Stimulated activated CD4-positive, alpha-beta T cell treated with anti-CD3 and anti-CD28 coated beads, Interleukin-12 subunit alpha, Interleukin-12 subunit beta, amount 100 ng/mL, for 48 hours (primary cell): Measurements from ENCODE around the gene DOCK2.
"Not testable (repeated sequence)": the region's sequence is repeated elsewhere in the genome, so short reads cannot be mapped to it uniquely, and the experiment has no call there.

ENCODE experiments used
- DNase-seq, 3 donors: peaks; one replicate each; pipeline ENCODE4 v3.0.0-alpha.2; 2020; ENCODE audit warnings: low read depth in 2 of 3, low spot score in 1 of 3

Gene DOCK2

DNA sequence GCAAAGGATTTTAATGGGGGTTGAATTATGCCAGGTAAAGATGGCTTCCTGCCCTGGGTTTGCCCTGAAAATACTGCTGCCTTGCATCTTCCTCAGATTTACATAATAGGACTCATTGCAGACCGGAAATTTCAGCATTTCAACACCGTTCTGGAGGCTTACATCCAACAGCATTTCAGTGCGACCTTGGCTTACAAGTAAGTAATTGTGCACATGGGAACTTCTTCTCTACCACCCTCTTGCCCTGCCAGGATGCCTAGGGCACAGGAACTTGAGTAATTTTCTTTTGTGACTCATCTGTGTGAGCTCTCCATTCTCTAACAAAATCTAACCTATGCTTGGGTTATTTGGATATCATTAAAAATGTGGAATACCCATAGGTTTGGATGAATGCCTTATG lies 80.2 kb downstream of the DOCK2 start:
- no peak for DNase-seq

DNA sequence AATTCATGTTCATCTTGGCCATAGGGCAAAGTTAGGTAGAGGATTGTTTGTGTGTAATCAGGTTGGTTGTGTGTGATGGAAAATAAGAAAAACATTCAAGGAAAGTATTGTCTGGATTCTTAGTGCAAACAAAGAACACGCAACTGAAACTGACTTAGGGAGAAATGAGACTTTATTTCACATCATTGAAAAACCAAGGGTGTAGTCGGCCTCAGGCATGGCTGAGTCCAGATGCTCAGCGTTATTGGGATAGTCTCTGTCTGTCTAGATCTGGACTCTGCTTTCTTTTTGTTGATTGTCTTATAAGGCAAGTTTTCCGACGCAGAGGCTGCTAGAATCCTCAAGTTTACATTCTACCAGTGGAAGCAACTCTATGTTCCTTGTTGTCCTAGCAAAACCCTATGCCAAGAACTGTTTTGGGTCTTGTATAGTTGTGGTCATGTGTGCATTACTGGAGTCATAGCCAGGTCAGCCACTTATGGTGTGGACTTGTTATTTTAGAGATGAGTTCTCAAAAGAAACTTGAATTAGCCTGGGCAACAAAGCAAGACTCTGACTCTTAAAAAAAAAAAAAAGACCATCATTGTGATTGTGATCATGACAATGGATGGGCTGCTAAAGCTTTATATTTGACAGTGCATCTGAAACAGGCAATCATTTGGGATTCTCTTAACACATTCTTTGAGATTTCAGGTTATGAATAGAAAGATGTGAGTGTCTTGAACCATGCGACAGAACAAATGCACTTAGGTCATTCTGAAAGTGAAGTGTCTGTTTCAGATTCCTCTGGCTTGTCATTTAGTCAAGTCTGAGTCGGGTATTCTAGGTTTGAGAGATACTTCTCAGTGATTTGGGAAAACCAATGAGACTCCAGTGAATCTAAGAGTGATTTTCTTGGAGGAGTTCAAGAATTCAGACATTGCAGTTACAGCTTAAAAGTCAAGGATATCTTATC lies 82.6 kb downstream of the DOCK2 start:
- no peak for DNase-seq

DNA sequence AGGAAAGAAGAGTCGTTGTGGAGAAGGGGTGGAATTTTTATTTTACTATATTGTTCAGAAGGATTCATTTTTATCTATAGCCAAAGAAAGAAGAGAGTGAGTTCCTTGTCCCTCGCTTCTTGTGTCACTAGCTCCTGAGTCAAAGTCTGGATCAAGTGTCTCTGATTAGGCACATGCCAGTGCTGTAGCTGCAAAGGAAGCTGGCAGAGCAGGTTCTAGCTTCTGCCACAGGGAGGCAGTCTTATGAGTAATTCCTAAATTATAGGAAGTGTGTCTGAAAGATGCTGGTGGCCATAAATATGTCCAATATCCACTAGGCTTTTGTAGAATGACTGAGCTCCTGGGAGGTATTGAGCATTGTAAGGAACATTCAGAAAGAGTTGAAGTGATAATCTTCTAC lies 84.7 kb downstream of the DOCK2 start:
- DNase-seq: no peak

DNA sequence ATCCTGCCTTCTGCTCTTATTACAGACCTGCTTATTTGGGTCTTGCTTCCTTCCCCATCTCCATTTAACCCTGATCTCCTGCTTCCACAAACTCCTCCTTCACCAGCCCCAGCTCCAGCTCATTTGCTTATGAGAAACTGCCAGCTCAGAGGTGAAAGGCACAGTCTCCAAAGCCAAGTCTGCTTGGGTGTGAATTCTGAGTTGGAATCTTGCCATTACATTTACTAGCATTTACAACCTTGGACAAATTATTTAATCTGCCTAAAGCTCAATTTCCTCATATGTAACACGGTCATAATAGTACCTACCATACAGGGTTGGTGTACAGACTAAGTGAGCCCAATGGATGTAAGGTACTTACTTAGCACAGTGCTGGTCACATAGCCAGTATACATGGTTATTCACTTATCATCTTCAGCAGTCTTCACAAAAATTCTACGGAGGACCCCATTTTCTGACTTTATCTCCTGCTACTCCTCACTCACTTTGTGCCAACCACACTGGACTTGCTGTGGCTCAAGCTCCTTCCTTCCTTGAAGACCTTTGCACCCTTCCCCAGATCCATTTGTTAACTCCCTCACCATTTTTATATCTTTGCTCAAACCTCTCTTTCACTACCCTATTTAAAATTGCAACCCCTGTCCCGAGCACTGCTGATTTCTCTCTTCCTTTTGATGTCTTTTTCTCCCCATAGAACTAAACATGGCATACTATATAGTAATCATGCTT lies 86.2 kb downstream of the DOCK2 start:
- no peak for DNase-seq

DNA sequence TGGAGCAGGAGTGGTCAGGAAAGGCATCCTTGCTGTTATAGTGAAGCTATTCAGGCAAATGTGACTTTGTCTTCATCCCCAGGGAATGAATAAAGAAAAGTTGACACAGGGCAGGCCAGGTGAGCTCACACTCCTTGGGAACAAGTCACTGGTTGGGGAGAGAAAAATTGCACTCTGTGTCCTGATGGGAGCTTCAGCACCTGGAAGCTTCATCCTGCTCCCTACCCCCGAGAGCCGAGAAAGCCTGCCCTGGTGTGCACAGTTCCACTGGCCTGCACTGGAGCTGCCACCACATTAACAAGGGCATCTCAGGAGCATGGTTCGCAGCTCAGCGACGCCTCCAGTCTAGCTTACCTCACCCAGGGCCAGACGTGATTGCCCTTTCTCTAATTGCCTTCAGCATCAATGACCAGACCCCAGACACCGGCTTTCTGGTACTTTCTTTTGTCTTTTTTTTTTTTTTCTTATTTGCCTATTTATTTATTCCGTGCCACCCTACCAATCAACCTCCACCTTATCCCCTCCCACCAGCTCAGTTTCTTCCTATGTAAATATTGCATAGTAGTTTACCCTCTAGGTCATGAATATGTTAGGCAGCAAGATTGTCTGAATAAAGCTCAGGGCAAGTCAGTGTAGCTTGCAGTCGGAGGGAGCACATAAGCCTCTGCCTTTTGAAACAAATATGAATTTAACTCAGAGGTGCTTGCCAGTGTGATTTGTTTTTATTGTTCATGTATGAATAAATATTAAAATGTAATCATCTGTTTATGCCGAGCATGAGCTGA lies 87.4 kb downstream of the DOCK2 start:
- no peak for DNase-seq

DNA sequence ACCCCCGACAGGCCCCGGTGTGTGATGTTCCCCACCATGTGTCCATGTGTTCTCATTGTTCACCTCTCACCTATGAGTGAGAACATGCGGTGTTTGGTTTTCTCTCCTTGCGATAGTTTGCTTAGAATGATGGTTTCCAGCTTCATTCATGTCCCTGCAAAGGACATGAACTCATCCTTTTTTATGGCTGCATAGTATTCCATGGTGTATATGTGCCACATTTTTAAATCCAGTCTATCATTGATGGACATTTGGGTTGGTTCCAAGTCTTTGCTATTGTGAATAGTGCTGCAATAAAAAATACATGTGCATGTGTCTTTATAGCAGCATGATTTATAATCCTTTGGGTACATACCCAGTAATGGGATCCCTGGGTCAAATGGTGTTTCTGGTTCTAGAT lies 88.6 kb downstream of the DOCK2 start:
- not testable (repeated sequence) for DNase-seq

DNA sequence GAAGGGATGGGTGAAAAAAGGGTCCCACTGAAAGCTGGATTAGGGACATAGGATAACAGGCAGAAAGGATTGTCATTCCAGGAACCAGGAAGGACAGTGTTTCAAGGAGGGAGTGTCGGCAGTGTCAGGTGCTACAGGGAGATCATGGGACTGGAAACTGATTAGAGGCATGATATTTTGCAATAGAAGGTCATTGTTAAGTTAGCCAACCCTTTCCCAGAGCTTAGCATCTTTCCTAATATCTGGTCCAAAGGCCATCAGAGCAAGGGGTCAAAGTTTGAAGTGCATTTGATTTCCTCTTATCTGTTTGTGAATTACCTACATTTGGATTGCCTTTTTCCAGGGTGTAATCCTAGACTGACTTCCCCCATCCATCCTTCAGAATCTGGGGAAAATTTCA lies 91.3 kb downstream of the DOCK2 start:
- DNase-seq: no peak

DNA sequence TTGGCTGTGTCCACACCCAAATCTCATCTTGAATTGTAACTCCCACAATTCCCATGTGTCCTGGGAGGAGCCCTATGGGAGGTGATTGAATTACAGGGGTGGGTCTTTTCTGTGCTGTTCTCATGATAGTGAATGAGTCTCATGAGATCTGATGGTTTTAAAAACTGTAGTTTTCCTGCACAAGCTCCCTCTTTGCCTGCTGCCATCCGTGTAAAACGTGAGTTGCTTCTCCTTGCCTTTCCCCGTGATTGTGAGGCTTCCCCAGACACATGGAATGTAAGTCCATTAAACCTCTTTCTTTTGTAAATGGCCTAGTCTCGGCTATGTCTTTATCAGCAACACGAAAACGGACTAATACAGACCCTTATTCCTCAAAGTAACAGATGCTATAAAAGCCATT lies 94.1 kb downstream of the DOCK2 start:
- DNase-seq: no peak

DNA sequence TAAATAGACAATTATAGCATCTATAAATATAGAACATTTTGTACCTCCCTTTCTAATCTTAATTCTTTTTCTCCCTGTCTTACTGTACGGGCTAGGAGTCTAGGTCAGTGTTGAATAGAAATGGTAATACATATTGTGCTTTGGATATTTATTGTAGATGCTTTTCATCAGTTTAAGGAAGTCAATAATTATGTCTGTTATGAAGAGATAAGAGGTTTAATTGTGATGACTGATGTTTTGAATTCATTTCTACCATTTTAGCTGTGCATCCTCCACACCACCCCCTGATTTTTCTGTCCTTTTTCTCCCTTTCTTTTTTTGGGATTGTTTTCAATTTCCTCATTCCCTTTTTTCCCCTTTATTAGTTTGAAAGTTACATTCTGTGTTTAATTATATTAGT lies 95.8 kb downstream of the DOCK2 start:
- DNase-seq: no peak

DNA sequence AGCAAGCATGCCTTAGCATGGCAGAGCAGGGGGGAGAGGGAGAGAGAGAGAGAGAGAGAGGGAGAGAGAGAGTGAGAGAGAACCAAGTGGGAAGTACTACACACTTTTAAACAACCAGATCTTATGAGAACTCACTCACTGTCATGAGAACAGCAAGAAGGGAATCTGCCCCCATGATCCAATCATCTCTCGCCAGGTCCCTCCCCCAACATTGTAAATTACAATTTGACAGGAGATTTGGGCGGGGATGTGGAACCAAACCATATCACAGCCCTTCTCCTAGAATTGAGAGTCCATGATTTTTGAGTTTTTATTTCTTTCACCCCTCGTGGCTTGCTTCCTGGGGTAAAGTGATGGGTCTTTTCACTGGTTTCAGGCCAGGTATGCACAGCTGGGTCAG lies 98.8 kb downstream of the DOCK2 start:
- no peak for DNase-seq

DNA sequence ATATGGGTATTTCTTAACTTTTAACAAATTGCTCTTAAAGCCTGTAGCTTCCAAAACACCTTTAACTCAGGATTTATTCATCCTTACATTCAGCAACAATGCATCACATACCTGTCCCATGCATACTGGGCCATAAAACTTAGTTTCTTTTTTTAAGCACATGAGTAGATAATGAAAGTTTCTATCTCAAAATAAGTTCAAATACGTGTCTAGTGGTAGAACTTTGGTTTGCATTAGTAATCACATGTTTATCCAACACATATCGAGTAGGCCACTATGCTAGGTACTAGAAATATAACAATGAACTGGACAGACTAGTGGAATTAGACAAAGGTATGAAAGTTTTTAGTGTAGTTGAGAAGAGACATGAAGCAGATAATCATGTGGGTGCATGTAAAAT lies 99.6 kb downstream of the DOCK2 start:
- no peak for DNase-seq

DNA sequence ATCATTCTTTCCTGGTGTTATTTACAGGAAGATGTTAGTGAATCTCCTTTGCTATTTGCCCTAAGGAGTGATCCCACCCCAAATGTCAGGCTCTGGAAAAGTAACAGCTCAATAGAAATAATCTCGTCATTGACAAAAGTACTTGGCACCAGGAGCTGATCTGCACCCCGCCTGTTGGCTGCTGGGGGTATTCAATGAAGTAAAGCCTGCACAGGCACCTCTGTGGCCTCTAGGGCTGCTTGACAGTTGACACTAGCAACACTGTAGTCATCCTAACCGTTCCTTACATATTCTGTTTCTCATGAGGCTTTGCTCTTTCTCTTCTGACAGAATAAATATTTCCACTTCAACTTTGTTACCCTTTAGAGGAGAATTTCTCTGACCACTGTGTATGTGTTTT lies 103.4 kb downstream of the DOCK2 start:
- no peak for DNase-seq

DNA sequence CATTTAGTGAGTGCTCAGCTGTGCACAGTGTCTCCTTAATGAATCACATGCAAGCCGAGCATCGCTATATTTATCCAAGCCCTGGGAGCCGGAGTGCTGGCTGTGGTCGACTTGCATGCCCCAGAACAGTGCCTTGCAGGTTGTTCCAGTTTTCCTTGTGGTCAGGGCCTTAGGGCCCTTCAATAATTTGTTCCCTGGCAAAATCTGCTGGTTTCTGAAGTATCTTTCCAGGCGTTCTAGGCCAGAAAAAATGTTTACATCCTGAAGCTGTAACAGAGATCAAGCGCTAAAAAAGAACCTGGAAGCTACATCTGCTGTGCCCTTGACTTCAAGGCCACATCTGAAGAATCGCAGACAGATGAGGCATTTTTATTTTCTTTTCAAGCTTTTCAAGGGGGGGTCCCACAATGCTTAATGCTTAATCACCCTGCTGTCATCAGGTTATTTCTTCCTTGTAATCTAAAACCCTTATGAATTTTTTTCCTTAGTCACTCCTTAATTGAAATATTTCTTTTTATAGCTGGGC lies 105.8 kb downstream of the DOCK2 start:
- DNase-seq: no peak

DNA sequence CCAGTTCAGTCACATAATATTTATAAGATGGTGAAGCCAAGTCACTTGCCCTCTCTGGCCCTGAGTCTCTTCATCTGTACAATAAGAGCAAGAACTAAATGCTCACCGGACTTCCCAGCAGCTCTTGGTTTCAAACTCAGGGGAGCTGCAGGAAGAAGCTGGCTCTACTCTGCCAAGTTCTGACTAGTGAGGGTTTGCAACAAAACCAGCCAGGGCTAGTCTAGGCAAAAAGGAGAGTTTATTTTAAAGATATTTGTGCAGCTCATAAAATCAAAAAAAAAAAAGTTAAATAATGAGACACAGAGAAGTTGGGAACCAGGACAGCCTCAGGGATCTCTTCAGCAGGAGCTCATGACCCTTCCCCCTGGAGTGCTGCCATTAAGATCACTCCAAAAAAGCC lies 107.3 kb downstream of the DOCK2 start:
- DNase-seq: no peak

DNA sequence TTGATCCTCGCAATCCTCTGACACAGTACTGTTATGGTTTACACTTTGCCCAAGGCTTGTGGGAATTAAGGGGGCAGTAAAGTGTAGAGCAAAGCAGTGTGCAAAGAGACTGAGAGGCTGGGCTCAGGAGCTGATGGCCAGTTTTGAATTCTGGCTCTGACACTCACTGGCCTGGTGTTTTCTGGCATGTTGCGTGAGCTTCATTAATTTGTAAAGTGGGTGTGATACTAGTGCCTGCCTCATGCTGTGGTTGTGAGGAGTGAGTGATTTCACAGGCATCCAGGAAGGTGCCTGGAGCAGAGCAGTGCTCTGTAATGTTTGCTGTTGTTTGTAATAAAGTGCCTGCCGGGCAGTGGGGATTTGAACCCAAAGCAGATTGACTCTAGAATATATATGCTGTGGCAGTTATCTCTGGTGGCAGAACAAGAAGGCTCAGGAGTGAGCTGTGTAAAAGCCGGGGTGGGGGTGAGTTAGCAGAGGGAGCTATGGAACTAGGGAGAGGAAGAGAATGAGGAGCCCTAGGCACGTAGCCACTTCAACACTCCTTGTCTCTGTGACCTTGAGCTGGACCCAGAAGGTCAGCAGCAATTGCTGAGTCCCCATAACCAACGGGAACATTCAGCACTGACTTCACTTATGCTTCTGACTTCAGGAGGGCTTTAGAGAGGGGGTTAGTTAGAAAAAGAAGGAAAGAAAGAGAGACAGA lies 108.5 kb downstream of the DOCK2 start:
- no peak for DNase-seq

DNA sequence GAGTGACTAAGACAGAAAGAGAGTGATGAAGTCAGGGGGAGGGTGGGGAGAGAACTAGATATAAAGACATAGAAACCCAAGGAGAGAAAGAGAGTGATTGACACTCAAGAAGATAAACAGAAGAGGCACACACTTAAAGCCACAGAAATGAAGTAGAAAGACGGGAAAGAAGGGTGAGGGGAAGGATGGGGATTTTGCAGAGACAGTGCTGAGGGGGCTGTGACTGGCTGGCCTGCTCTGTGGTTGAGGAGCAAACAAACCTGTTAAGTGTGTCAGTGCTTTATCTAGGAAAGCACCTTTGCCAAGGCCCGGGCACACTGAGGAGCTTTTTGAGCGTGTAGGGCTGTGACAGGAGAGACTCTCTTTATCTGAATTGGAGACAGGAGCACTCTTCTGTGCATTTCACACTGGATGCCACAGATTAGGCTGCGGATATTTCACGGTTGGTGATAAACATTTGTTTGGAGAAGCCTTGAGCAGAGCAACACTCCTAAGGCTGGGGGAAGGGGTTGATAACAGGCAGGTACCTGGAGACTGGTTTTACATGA lies 109.1 kb downstream of the DOCK2 start:
- DNase-seq: no peak

DNA sequence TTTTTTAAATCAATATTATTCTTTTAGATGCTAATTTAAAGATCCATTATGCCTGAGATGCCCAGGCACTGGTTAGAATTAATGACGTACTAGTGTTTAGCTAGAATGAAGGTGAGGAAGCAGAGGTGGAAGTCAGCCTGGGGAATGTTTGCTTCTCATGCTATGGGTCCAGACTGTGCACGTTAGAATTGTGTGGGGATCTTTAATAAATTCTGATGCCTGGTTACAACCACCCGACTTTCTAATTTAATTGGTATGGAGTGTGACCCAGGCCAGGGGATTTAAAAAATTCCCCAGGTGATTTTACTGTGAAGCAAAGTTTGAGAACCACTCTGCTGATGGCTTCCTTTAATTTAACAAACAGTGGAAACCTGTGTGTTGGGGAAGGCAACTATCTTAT lies 111.1 kb downstream of the DOCK2 start:
- no peak for DNase-seq

DNA sequence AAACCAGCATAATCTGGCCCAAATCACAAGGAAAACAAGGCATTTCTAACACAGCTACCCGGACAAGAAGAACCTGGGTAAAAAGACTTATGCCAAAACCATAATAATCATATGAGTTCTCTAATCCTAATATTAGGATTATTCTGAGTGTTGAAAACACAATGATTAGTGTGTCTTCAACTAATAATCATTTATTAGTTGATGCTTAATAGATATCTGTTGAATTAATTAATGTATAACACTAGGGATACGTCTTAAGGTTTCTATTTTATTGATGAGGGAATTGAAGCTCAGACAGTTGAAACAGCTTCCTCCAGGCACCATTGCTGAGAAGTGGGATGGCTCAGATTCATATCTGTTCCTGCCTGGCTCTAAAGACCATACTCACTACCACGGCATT lies 112.2 kb downstream of the DOCK2 start:
- no peak for DNase-seq

DNA sequence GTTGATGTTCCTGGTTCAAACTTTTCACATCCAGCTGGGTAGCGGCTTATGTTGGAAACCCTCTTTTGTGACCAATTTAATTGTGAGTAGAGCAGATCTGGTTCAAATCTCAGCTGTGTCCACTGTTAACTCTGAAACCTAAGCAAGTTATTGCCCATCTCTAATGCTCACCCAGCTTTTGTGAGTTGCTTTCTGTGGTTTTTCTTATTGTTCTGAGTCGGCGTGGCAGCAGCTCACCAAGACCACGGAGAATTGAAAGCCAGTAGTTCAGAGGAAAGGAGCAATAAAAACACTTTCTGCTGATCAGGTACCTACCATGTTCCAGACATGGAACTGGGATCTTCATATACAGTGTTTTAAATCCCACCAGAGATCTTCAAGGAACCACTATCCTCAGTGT lies 114.4 kb downstream of the DOCK2 start:
- DNase-seq: no peak

DNA sequence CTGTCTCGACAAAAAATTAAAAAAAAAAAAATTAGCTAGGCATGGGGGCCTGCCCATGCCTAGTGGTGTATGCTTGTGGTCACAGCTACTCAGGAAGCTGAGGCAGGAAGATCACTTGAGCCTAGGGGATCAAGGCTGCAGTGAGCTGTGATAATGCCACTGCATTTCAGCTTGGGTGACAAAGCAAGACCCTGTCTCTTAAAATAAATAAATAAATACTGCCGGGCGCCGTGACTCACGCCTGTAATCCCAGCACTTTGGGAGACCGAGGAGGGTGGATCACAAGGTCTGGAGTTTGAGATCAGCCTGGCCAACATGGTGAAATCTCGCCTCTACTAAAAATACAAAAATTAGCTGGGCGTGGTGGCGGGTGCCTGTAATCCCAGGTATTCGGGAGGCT lies 115.5 kb downstream of the DOCK2 start:
- not testable (repeated sequence) for DNase-seq

DNA sequence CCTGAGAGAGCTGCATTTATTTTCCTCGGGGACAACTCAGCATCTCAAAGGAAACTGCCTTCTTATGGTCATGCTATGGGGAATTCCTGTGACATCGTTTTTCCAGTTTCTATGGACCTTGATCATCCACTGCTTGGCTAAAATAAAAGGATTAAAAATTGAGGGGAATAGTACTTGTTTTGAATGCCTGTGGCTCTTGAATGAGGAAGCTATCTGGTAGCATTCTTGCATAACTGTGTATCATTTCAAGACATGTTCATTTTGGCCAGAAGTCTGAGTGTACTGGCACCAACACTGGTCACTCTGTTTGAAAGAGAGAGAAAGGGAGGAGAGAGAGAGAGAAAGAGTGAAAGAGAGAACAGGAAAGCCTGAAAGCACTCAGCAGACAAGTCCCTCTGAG lies 116.7 kb downstream of the DOCK2 start:
- no peak for DNase-seq
